Panc1 (cell line): ENCODE results near the gene MMP19. TPM values are rescaled to one million over a fixed set of nuclear protein-coding genes. Genes with fewer than 3 reads are reported as not detected.

ENCODE experiments used
- ATAC-seq: fragments of 200-7000 bp; cut with Tn5 transposase; 2 replicates; pipeline ENCODE4 v1.9.1; 2020; ENCODE audit warnings: mild to moderate bottlenecking, moderate library complexity
- BruUV-seq: library from RNA; stranded (reverse); fragments of 400-500 nt; replicated peaks from 2 replicates; lab custom pipeline; 2021; lab: Mats Ljungman, UMichigan
- CTCF ChIA-PET: fragments of 300-600 bp; sonication (Branson Sonifier 250); formaldehyde crosslinking; loops from one replicate; lab custom pipeline; 2022; ENCODE audit warnings: antibody characterized with exemption; lab: Charles Lee
- POLR2A ChIA-PET: fragments of 300-600 bp; sonication (Branson Sonifier 250); formaldehyde crosslinking; loops from one replicate; lab custom pipeline; 2022; ENCODE audit warnings: antibody characterized with exemption; lab: Charles Lee
- DNase-seq: peaks from one replicate; pipeline ENCODE4 v3.0.0-alpha.2; 2010; ENCODE audit warnings: low read depth, low spot score
- H3K27ac ChIP-seq: 2 replicates; pipeline ENCODE4 v1.5.1; 2011; ENCODE audit warnings: mild to moderate bottlenecking, low read length, inconsistent platforms
- H3K27me3 ChIP-seq: fragments of 200-500 bp; sonication (Bioruptor generic); 2 replicates; pipeline ENCODE4 v1.6.0; 2014; ENCODE audit warnings: low read length, inconsistent platforms; ENCODE audit not compliant: control insufficient read depth, insufficient read depth
- H3K36me3 ChIP-seq: fragments of 200-500 bp; sonication (Bioruptor generic); 2 replicates; pipeline ENCODE4 v1.5.1; 2014; ENCODE audit warnings: inconsistent platforms, mild to moderate bottlenecking, low read length, moderate library complexity; ENCODE audit not compliant: control insufficient read depth, insufficient read depth
- H3K4me1 ChIP-seq: 2 replicates; pipeline ENCODE4 v1.5.1; 2011; ENCODE audit warnings: inconsistent platforms, mild to moderate bottlenecking, low read length, moderate library complexity; ENCODE audit not compliant: control insufficient read depth, insufficient read depth
- H3K4me3 ChIP-seq, 2 experiments: 2 replicates each; pipeline ENCODE4 v1.5.1; 2011 to 2012; ENCODE audit warnings: low read depth in 2 of 2, low read length in 2 of 2, mild to moderate bottlenecking in 2 of 2, inconsistent platforms in 1 of 2, moderate library complexity in 1 of 2
- H3K9me3 ChIP-seq: fragments of 200-500 bp; sonication (Bioruptor generic); 2 replicates; pipeline ENCODE4 v1.5.1; 2014; ENCODE audit warnings: low read depth, mild to moderate bottlenecking, inconsistent platforms, low read length, moderate library complexity; ENCODE audit not compliant: control insufficient read depth, insufficient read depth
- POLR2AphosphoS5 ChIP-seq: IDR thresholded peaks from 2 replicates; pipeline ENCODE4 v1.6.1; 2012; ENCODE audit warnings: mild to moderate bottlenecking, low read depth, low read length, moderate library complexity
- REST ChIP-seq, 2 experiments: IDR thresholded peaks; 2 replicates each; pipeline ENCODE4 v1.6.1; 2011 to 2012; ENCODE audit warnings: low read depth in 2 of 2, control low read depth in 1 of 2, low read length in 1 of 2, mild to moderate bottlenecking in 1 of 2, moderate library complexity in 1 of 2; ENCODE audit not compliant: insufficient read depth in 1 of 2
- SIN3A ChIP-seq: IDR thresholded peaks from 2 replicates; pipeline ENCODE4 v1.6.1; 2012; ENCODE audit warnings: low read depth, mild to moderate bottlenecking, low read length, moderate library complexity, borderline replicate concordance; ENCODE audit not compliant: insufficient read depth
- TCF7L2 ChIP-seq: IDR thresholded peaks from 2 replicates; pipeline ENCODE4 v1.6.1; 2011; ENCODE audit warnings: mild to moderate bottlenecking, low read depth, low read length, inconsistent platforms
- in situ Hi-C: cut with HindIII; loops from 2 replicates; pipeline ENCODE4 v1.10.0; 2016; ENCODE audit warnings: low sequenced_read_pairs, low pct_unique_long_range_greater_than_20kb
- intact Hi-C: fragments of 100-400 bp; cut with micrococcal nuclease; formaldehyde crosslinking; loops from one replicate; pipeline ENCODE4 v1.10.0; 2022; ENCODE audit not compliant: unreplicated experiment
- total RNA-seq: library from RNA; stranded (reverse); gene quantifications from one replicate; pipeline ENCODE4 v1.2.1, GENCODE V29; 2021; ENCODE audit not compliant: unreplicated experiment
- TF ChIP-seq, protein P1 (sequence below): fragments of 450-650 bp; IDR thresholded peaks from 2 replicates; pipeline ENCODE4 v1.5.1; 2017; ENCODE audit warnings: mild to moderate bottlenecking

Gene MMP19
- total RNA-seq, 1 experiment from 2014 or later = 0.05 TPM

GRCh38 chr12:55818886-55819285 is 23.9 kb downstream of the MMP19 start:
- POLR2A ChIA-PET = interaction anchor here (1.5 kb wide), 1 partner anchor 80 kb away, joined by 4 read pairs; no protein-coding TSS in a partner anchor
- peaks cover 37% of the 10 kb centered on the region for H3K36me3 ChIP-seq
- BruUV-seq = no TSS peak

GRCh38 chr12:55818140-55818728 is 24.5 kb downstream of the MMP19 start:
- DNase-seq = no peak
- peak; percentile 75 for ATAC-seq
- H3K9me3 ChIP-seq = no peaks in the 10 kb centered on the region
- TSS peak; percentile 88 for BruUV-seq
- H3K27me3 ChIP-seq = no peaks in the 10 kb centered on the region
- peaks cover 16% of the 10 kb centered on the region for H3K4me1 ChIP-seq
- ChIA-PET POLR2A (interaction anchor here (0.6 to 1.5 kb wide), 6 partner anchors 9 to 1160 kb away, joined by 3 to 21 read pairs (median 4); partner anchors contain the start of genes DNAJC14 and RAB5B), CTCF (interaction anchor here (0.5 to 2.1 kb wide), 3 partner anchors 8 to 211 kb away, joined by 3 to 11 read pairs (median 6); no protein-coding TSS in a partner anchor)
- peak overlapping the region; percentile 89 to 100 for H3K4me3 ChIP-seq
- peaks cover 37% of the 10 kb centered on the region for H3K36me3 ChIP-seq
- in situ Hi-C loops = no loop called here
- peak overlapping the region; percentile 89 for H3K27ac ChIP-seq
- intact Hi-C loops = loop anchor here (5.0 kb wide), 1 partner anchor 81 kb away; no protein-coding TSS in a partner anchor
- TF ChIP-seq SIN3A (0 out of 2 replicates have a peak, but pooled peaks have one; percentile 47), POLR2AphosphoS5 (peak; percentile 86), TCF7L2 (no peak; the same call in 1 of the 2 replicates), REST (IDR thresholded peaks at IDR 0.05; ENCODE audit: insufficient read depth in 1 of 2, low read depth in 2 of 2, low read length in 1 of 2) (no peak)
- TF ChIP-seq, protein P1, sequence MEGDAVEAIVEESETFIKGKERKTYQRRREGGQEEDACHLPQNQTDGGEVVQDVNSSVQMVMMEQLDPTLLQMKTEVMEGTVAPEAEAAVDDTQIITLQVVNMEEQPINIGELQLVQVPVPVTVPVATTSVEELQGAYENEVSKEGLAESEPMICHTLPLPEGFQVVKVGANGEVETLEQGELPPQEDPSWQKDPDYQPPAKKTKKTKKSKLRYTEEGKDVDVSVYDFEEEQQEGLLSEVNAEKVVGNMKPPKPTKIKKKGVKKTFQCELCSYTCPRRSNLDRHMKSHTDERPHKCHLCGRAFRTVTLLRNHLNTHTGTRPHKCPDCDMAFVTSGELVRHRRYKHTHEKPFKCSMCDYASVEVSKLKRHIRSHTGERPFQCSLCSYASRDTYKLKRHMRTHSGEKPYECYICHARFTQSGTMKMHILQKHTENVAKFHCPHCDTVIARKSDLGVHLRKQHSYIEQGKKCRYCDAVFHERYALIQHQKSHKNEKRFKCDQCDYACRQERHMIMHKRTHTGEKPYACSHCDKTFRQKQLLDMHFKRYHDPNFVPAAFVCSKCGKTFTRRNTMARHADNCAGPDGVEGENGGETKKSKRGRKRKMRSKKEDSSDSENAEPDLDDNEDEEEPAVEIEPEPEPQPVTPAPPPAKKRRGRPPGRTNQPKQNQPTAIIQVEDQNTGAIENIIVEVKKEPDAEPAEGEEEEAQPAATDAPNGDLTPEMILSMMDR = no peak

More at GRCh38 chr12:55818886-55819285, 23.9 kb downstream of the MMP19 start:
- CTCF ChIA-PET = interaction anchor here (1.0 kb wide), 1 partner anchor 211 kb away, joined by 3 read pairs; no protein-coding TSS in a partner anchor
- Histone ChIP-seq H3K27ac (peak overlapping the region; percentile 89), H3K9me3 (no peaks in the 10 kb centered on the region), H3K4me1 (peaks cover 16% of the 10 kb centered on the region), H3K27me3 (no peaks in the 10 kb centered on the region), H3K4me3 (peak overlapping the region; percentile 89 to 100)
- ATAC-seq (no peak), DNase-seq (no peak)
- intact Hi-C loops = loop anchor here (5.0 kb wide), 1 partner anchor 82 kb away; no protein-coding TSS in a partner anchor
- in situ Hi-C loops = no loop called here
- TF ChIP-seq, protein P1 = no peak
- TF ChIP-seq REST (IDR thresholded peaks at IDR 0.05; ENCODE audit: insufficient read depth in 1 of 2, low read depth in 2 of 2, low read length in 1 of 2) = no peak
- TF ChIP-seq POLR2AphosphoS5 = no peak
- TF ChIP-seq SIN3A = no peak
- no peak for TF ChIP-seq TCF7L2
